ENCODE data around the gene ZMYND12. TPM values are rescaled to one million over a fixed set of nuclear protein-coding genes. Genes with fewer than 3 reads are reported as not detected.

ZMYND12 gene
- total RNA-seq, 1 donor from 2014 or later: 1.3 TPM

DNA sequence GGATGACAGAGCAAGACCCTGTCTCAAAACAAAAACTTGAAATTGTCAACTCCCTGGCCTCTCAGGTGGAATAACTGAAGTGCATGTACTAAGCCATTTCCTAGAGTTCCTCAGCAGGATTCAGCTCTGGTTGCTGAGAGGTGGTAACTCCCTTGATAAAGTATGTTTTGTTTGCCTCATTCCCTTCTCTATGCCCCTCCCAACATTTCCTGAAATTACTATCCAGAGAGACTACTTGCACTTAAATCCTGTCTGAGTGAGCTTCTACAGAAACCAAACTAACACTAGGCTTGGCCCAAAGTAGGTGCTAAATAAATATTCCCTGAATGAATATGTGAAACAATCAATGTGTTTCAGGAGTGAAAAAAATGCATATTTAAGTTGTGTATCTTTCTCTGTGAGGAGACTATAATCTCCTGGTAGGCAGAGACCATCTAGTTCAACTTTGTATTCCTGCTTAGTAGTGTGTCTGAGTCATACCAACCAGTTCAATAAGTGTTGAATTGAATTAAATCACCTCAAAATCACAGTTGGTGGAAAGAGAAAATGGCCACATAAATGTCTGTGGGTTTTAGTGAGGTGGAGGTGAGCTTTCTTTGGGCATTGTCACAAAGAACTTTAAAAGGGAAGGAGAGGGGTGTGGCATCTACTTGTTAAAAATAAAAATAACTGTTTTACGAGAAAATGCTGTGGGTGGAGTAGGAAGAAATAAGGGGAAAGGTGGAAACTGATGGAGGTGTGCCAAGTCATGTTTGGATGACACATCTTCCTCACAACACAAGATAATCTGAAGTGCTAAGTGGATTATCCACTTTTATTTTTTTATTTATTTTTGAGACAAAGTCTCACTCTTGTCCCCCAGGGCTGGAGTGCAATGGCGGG is 62.6 kb downstream of the ZMYND12 start:
- DNase-seq (ENCODE audit: low spot score): no peak

DNA sequence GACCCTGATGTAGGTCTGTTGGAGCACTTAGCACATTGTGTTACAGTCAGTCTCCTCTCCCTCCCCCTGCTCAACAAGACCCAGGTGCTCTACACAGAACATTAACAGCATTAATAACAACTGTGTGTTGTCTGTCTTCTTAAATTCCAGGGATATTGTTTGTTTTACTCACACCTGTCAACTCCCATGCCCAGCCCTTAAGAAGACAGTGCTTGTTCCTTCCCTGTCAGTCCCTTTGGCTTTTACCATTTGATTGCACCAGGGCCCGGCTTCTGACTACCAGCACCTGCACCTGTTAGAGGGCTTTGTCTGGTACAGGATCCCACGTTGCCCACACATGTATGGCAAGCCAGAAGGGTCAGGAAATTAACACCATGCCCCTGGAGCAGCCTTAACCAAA is 63.6 kb downstream of the ZMYND12 start:
- DNase-seq (ENCODE audit: low spot score): no peak

DNA sequence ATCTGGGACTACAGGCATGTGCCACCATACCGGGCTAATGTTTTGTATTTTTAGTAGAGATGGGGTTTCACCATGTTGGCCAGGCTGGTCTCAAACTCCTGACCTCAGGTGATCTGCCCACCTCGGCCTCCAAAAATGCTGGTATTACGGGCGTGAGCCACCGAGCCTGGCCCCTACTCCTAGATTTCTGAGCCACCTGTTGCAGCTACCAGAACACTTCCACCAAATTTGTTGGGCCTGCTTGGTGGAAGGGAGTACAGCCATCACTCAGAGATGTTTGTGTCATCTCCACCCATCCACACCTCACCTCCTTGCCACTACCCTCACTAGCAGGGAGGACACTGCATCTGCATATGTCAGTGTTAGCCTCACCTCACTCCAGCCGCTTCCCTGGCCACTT is 69.8 kb downstream of the ZMYND12 start:
- DNase-seq (ENCODE audit: low spot score): no peak

DNA sequence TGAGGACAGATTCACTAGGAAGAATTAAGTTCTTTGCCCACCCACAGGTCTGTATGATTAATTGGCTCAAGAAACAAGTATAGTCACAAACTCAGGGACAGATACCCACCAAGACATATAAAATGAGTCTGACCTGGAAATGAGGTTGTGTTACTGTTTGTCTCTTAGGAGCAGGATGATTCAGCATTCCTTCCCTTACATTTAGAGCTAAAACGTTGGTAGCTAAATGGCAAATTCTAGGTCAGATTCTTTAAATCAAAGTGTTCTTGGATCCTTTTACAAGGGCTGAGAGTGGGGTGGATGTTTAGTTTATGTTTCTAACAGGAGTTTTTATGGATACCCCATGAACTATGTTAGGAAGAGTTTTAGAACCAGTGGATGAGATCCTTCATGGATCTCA is 70.5 kb downstream of the ZMYND12 start:
- DNase-seq (ENCODE audit: low spot score): no peak

DNA sequence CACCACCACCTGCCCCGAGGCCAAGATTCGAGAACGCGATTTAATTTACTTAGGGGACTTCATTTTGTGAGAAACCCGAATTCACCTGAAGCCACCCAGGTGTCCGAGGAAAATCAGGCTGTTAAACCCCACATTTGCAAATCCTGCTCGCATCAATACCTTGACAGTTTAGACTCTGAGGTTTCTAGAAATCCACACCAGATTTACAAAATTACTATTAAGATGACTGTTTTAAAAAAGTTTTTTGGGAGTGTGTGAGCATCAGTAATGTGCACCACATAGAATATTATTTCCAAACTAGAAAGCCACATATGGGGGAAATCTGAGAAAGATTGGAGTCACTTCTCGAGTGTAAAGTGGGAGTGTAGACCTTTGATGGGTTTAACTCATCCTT is 74.5 kb downstream of the ZMYND12 start:
- no peak for DNase-seq (ENCODE audit: low spot score)

DNA sequence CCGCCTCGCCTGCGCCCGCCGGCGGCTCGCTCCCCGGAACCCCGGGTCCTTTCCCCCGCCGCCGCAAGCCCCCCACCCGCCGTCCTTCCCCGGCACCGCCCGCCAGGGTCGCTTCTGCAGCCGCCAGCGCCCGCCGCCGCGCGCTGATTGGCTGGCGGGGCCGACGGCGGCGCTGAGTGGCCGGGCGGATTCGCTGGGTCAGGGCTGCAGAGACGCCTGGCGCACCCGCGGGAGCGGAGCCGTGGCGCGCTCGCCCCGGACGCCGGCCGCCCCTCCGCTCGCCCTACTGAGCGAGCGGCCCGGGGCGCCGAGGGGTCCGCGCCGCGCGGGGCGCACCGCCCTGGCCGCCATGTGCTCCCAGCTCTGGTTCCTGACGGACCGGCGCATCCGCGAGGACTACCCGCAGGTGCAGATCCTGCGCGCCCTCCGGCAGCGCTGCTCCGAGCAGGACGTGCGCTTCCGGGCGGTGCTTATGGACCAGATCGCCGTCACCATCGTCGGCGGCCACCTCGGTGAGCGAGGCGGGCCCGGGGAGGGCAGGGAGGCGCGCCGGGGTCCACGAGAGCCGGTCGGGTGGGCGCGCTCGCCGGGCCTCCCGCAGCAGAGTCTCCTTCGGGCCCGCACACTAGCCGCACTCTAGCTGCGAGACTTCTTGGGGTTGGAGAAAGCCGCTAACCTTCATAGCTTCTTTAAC is 75.1 kb downstream of the ZMYND12 start, which contains the start of gene RIMKLA:
TSS of gene RIMKLA (plus strand) at position 207 of the 694 bp plus-strand sequence. CDS start at position 350, 143 bp downstream.
- DNase-seq (ENCODE audit: low spot score): no peak

Other genes starting within 250 kb of the ZMYND12 start
- gene FOXJ3, start 120.8 kb downstream of the ZMYND12 start, total RNA-seq: 62.1 TPM
- gene RIMKLA, start 75.2 kb downstream of the ZMYND12 start, total RNA-seq: 0.39 TPM
- gene PPCS, start 521 bp upstream of the ZMYND12 start, total RNA-seq: 49.4 TPM
- 1.6 TPM for gene CCDC30, start 7.3 kb upstream of the ZMYND12 start, total RNA-seq
- gene PPIH, start 202.4 kb upstream of the ZMYND12 start, total RNA-seq: 20.8 TPM
- 677 TPM for gene YBX1, start 226.4 kb upstream of the ZMYND12 start, total RNA-seq